Endothelial cell of umbilical vein (primary cell): ENCODE results near the gene GPRC6A. TPM values are rescaled to one million over a fixed set of nuclear protein-coding genes. Genes with fewer than 3 reads are reported as not detected.

Experiments used
- Bru-seq: library from RNA; stranded (reverse); fragments of 400-500 nt; gene quantifications from one replicate; lab custom pipeline; 2021; lab: Mats Ljungman, UMichigan
- BruChase-seq, 2 experiments: library from RNA; stranded (reverse); fragments of 400-500 nt; gene quantifications; one replicate each; lab custom pipeline; 2021; lab: Mats Ljungman, UMichigan
- BruUV-seq: library from RNA; stranded (reverse); fragments of 400-500 nt; replicated peaks from 2 replicates; lab custom pipeline; 2021; lab: Mats Ljungman, UMichigan
- CTCF ChIA-PET: fragments of 300-600, 350-600 bp; sonication (Branson Sonifier 250); formaldehyde crosslinking; loops from one replicate; lab custom pipeline; 2021; ENCODE audit warnings: antibody characterized with exemption, inconsistent platforms; lab: Charles Lee
- POLR2A ChIA-PET: fragments of 300-600, 350-600 bp; sonication (Branson Sonifier 250); formaldehyde crosslinking; loops from one replicate; lab custom pipeline; 2021; ENCODE audit warnings: antibody characterized with exemption, inconsistent platforms; lab: Charles Lee
- DNase-seq: peaks from one replicate; pipeline ENCODE4 v3.0.0-alpha.2; 2011; ENCODE audit warnings: low read depth, low spot score
- FAIRE-seq: peaks from 2 replicates; lab custom pipeline; 2011; peaks lifted over from hg19 to GRCh38; lab: Jason Lieb, UNC
- H2AFZ ChIP-seq: 2 replicates; pipeline ENCODE4 v1.6.0; 2012; ENCODE audit warnings: low read depth, low read length, control low read depth, inconsistent platforms
- H3K27ac ChIP-seq: 2 replicates; pipeline ENCODE4 v1.5.1; 2011; ENCODE audit warnings: low read depth, mild to moderate bottlenecking, control low read depth, low read length, moderate library complexity; ENCODE audit not compliant: insufficient read depth
- H3K27me3 ChIP-seq, 2 experiments: 2 replicates each; pipeline versions ENCODE4 v1.6.0 to v1.6.1; 2011; ENCODE audit warnings: low read length in 2 of 2, mixed read lengths in 1 of 2; ENCODE audit not compliant: control insufficient read depth in 2 of 2, insufficient read depth in 2 of 2
- H3K36me3 ChIP-seq, 2 experiments: 2 replicates in 1 of 2; 3 replicates in 1 of 2; pipeline ENCODE4 v1.5.1; 2011; ENCODE audit warnings: low read length in 2 of 2, mild to moderate bottlenecking in 1 of 2, moderate library complexity in 1 of 2; ENCODE audit not compliant: control insufficient read depth in 2 of 2, insufficient read depth in 2 of 2; ENCODE audit errors: extremely low read depth in 1 of 2
- H3K4me1 ChIP-seq: 3 replicates; pipeline ENCODE4 v1.5.1; 2011; ENCODE audit warnings: mild to moderate bottlenecking, low read length; ENCODE audit not compliant: control insufficient read depth, insufficient read depth; ENCODE audit errors: extremely low read depth
- H3K4me2 ChIP-seq: 2 replicates; pipeline ENCODE4 v1.6.1; 2011; ENCODE audit warnings: low read length, control low read depth, mixed read lengths; ENCODE audit not compliant: insufficient read depth
- H3K4me3 ChIP-seq, 3 experiments: fragments of 200-600 bp in 1 of 3; sonication (generic), shearing (Covaris generic) in 1 of 3; replicated peaks in 1 of 3; 2 replicates each; pipeline ENCODE4 v1.5.1; 2011 to 2016; ENCODE audit warnings: control low read depth in 3 of 3, low read length in 3 of 3, mild to moderate bottlenecking in 2 of 3, inconsistent platforms in 1 of 3, low read depth in 1 of 3, moderate library complexity in 1 of 3; ENCODE audit not compliant: insufficient read depth in 1 of 3
- H3K79me2 ChIP-seq: 2 replicates; pipeline ENCODE4 v1.6.0; 2012; ENCODE audit warnings: low read length, inconsistent platforms; ENCODE audit not compliant: control insufficient read depth, insufficient read depth
- H3K9ac ChIP-seq: replicated peaks from 2 replicates; pipeline ENCODE3; 2011; ENCODE audit warnings: low read length, control low read depth; ENCODE audit not compliant: insufficient read depth; ENCODE audit errors: extremely low read depth
- H3K9me1 ChIP-seq: replicated peaks from 3 replicates; pipeline ENCODE4 v1.6.0; 2011; ENCODE audit warnings: mild to moderate bottlenecking, low read length; ENCODE audit not compliant: control insufficient read depth, insufficient read depth; ENCODE audit errors: extremely low read depth
- H3K9me3 ChIP-seq: replicated peaks from 2 replicates; pipeline ENCODE4 v1.5.1; 2012; ENCODE audit warnings: low read length, inconsistent platforms; ENCODE audit not compliant: control insufficient read depth, insufficient read depth
- H4K20me1 ChIP-seq: replicated peaks from 2 replicates; pipeline ENCODE3; 2011; ENCODE audit warnings: mild to moderate bottlenecking, low read length; ENCODE audit not compliant: control insufficient read depth, insufficient read depth; ENCODE audit errors: extremely low read depth
- EZH2 ChIP-seq: IDR thresholded peaks from 2 replicates; pipeline ENCODE4 v1.6.1; 2012; ENCODE audit warnings: borderline replicate concordance, low read depth, mild to moderate bottlenecking, moderate library complexity, low read length, inconsistent platforms; ENCODE audit not compliant: severe bottlenecking
- FOS ChIP-seq: IDR thresholded peaks from 2 replicates; pipeline ENCODE4 v1.6.1; 2011; ENCODE audit warnings: mild to moderate bottlenecking, low read length, moderate library complexity, borderline replicate concordance; ENCODE audit not compliant: insufficient read depth
- GATA2 ChIP-seq: IDR thresholded peaks from 2 replicates; pipeline ENCODE4 v1.7.0; 2011; ENCODE audit warnings: low read depth, mild to moderate bottlenecking, moderate library complexity, mixed read lengths, low read length; ENCODE audit not compliant: insufficient read length, insufficient read depth
- JUN ChIP-seq: IDR thresholded peaks from 2 replicates; pipeline ENCODE4 v1.6.1; 2011; ENCODE audit warnings: borderline replicate concordance, low read depth; ENCODE audit not compliant: insufficient read length, insufficient read depth
- MYC ChIP-seq: IDR thresholded peaks from one replicate; pipeline ENCODE4 v1.6.1; 2011; ENCODE audit warnings: mild to moderate bottlenecking, low read depth, low read length
- POLR2A ChIP-seq: IDR thresholded peaks from 2 replicates; pipeline ENCODE4 v1.6.1; 2012; ENCODE audit warnings: low read depth, mild to moderate bottlenecking, control low read depth, low read length
- POLR2AphosphoS5 ChIP-seq: IDR thresholded peaks from 2 replicates; pipeline ENCODE4 v1.6.1; 2012; ENCODE audit warnings: low read depth, mild to moderate bottlenecking, control low read depth, low read length, moderate library complexity; ENCODE audit not compliant: insufficient read depth
- dilution Hi-C: fragments of 300-500 bp; cut with MboI; formaldehyde crosslinking; loops from one replicate; pipeline ENCODE4 v1.15.0; 2019; ENCODE audit warnings: low sequenced_read_pairs; ENCODE audit not compliant: extremely low pct_ligation_motif_present
- intact Hi-C: fragments of 100-400 bp; cut with micrococcal nuclease; formaldehyde crosslinking; loops from one replicate; pipeline ENCODE4 v1.10.0; 2022
- long read RNA-seq: library from polyadenylated mRNA; stranded (forward); transcript quantifications from one replicate; pipeline ENCODE4 v2.0.0, GENCODE V29; 2021
- polyA minus RNA-seq, 3 experiments: library from RNA; depleted of rRNA, polyadenylated mRNA; stranded (reverse); fragments of >200 nt; gene quantifications; 1 replicate in 1 of 3; 2 replicates in 2 of 3; pipeline ENCODE4 v1.2.3, GENCODE V29; 2011
- polyA plus RNA-seq, 4 experiments: library from polyadenylated mRNA; depleted of rRNA in 3 of 4; stranded (reverse) in 3 of 4; unstranded in 1 of 4; fragments of >200 nt; gene quantifications; 2 replicates each; pipeline versions ENCODE4 v1.2.1 to v1.2.3, GENCODE V29; 2011 to 2012; ENCODE audit warnings: missing spikeins in 1 of 4
- total RNA-seq: library from RNA; stranded (reverse); gene quantifications from 2 replicates; pipeline ENCODE4 v1.2.3, GENCODE V29; 2021
- TF ChIP-seq, protein P1 (sequence below): IDR thresholded peaks from 2 replicates; pipeline ENCODE4 v1.6.1; 2011; ENCODE audit not compliant: insufficient read depth, insufficient read length
- TF ChIP-seq, protein P2 (sequence below), 2 donors: IDR thresholded peaks; 1 replicate in 1 of 2; 2 replicates in 1 of 2; pipeline ENCODE4 v1.5.1; 2011; ENCODE audit warnings: low read length in 2 of 2, mild to moderate bottlenecking in 2 of 2, moderate library complexity in 2 of 2, control low read depth in 1 of 2, inconsistent platforms in 1 of 2, low read depth in 1 of 2; ENCODE audit not compliant: insufficient read depth in 1 of 2; ENCODE audit errors: extremely low read depth in 1 of 2

The GPRC6A gene, protein sequence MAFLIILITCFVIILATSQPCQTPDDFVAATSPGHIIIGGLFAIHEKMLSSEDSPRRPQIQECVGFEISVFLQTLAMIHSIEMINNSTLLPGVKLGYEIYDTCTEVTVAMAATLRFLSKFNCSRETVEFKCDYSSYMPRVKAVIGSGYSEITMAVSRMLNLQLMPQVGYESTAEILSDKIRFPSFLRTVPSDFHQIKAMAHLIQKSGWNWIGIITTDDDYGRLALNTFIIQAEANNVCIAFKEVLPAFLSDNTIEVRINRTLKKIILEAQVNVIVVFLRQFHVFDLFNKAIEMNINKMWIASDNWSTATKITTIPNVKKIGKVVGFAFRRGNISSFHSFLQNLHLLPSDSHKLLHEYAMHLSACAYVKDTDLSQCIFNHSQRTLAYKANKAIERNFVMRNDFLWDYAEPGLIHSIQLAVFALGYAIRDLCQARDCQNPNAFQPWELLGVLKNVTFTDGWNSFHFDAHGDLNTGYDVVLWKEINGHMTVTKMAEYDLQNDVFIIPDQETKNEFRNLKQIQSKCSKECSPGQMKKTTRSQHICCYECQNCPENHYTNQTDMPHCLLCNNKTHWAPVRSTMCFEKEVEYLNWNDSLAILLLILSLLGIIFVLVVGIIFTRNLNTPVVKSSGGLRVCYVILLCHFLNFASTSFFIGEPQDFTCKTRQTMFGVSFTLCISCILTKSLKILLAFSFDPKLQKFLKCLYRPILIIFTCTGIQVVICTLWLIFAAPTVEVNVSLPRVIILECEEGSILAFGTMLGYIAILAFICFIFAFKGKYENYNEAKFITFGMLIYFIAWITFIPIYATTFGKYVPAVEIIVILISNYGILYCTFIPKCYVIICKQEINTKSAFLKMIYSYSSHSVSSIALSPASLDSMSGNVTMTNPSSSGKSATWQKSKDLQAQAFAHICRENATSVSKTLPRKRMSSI
- total RNA-seq (not detected in 2 replicates), polyA plus RNA-seq (not detected in 2 replicates), polyA minus RNA-seq (not detected in 2 replicates), Bru-seq, nascent RNA (percentile 3 among the genes with signal in this experiment), BruChase-seq, experiment 1, labeled RNA remaining after a 6-hour chase (percentile 1 among the genes with signal in this experiment), BruChase-seq, experiment 2, labeled RNA remaining after a 2-hour chase (percentile 1 among the genes with signal in this experiment)
- polyA plus RNA-seq (2011; cell fraction: cytosol; rRNA removed), result not detected in 2 replicates
- polyA plus RNA-seq (2011; cell fraction: nucleus; rRNA removed), result not detected in 2 replicates
- not detected in 2 replicates for polyA plus RNA-seq (2012)
- not detected for polyA minus RNA-seq (2011; cell fraction: cytosol; rRNA and poly(A)+ RNA removed)
- not detected in 2 replicates for polyA minus RNA-seq (2011; cell fraction: nucleus; rRNA and poly(A)+ RNA removed)
- long read RNA-seq, result 0 reads

DNA sequence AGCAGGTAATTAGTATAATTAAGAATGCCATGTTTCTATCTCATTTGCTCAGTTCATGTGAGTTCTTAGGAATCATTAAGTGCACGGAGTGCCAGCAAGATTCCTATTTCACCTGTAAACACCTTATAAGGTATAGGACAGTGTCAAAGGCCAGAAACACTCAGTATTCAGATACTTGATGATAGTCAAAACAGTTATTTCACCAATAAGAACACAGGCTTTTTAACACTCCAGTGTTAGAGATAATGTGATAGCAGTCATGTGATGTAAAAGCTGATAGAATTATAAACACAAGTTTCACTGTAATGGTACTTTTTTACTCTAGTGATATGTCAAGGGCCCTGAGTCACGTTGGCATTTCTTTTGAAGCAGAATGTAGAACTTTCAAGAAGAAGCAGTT lies at the start of gene GPRC6A:
TSS of gene GPRC6A (minus strand) at position 101 of the 400 bp plus-strand sequence. CDS start at position 31, 70 bp downstream.
- H4K20me1 ChIP-seq, result no peaks in the 10 kb centered on the region
- H3K4me1 ChIP-seq, result no peaks in the 10 kb centered on the region
- no peaks in the 10 kb centered on the region for H3K27me3 ChIP-seq
- ChIA-PET POLR2A (no interaction called here), CTCF (no interaction called here)
- no peak within 1 kb of the TSS for H2AFZ ChIP-seq
- H3K9me3 ChIP-seq, result no peaks in the 10 kb centered on the region
- FAIRE-seq (no peak), DNase-seq (no peak)
- dilution Hi-C loops, result no loop called here
- no peak for TF ChIP-seq MYC
- no peak for TF ChIP-seq EZH2
- TF ChIP-seq, protein P1, sequence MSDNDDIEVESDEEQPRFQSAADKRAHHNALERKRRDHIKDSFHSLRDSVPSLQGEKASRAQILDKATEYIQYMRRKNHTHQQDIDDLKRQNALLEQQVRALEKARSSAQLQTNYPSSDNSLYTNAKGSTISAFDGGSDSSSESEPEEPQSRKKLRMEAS, result no peak
- TF ChIP-seq, protein P2, sequence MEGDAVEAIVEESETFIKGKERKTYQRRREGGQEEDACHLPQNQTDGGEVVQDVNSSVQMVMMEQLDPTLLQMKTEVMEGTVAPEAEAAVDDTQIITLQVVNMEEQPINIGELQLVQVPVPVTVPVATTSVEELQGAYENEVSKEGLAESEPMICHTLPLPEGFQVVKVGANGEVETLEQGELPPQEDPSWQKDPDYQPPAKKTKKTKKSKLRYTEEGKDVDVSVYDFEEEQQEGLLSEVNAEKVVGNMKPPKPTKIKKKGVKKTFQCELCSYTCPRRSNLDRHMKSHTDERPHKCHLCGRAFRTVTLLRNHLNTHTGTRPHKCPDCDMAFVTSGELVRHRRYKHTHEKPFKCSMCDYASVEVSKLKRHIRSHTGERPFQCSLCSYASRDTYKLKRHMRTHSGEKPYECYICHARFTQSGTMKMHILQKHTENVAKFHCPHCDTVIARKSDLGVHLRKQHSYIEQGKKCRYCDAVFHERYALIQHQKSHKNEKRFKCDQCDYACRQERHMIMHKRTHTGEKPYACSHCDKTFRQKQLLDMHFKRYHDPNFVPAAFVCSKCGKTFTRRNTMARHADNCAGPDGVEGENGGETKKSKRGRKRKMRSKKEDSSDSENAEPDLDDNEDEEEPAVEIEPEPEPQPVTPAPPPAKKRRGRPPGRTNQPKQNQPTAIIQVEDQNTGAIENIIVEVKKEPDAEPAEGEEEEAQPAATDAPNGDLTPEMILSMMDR (IDR thresholded peaks at IDR 0.05; ENCODE audit: extremely low read depth in 1 of 2, insufficient read depth in 1 of 2, low read depth in 1 of 2, low read length in 2 of 2), result no peak
- TF ChIP-seq POLR2A, result no peak
- no peak for TF ChIP-seq JUN
- no peak for TF ChIP-seq FOS
- no peak for TF ChIP-seq POLR2AphosphoS5
- no peak for TF ChIP-seq GATA2
- no peak within 1 kb of the TSS for H3K9ac ChIP-seq
- intact Hi-C loops, result no loop called here
- H3K4me2 ChIP-seq, result no peak within 1 kb of the TSS
- no peak within 1 kb of the TSS for H3K27ac ChIP-seq
- no peaks in the 10 kb centered on the region for H3K79me2 ChIP-seq
- no TSS peak for BruUV-seq
- H3K36me3 ChIP-seq, result no peaks in the 10 kb centered on the region
- no peaks in the 10 kb centered on the region for H3K9me1 ChIP-seq
- H3K4me3 ChIP-seq, result no peak within 1 kb of the TSS
